H9 (cell line): ENCODE results near the gene YLPM1. TPM values are rescaled to one million over a fixed set of nuclear protein-coding genes. Genes with fewer than 3 reads are reported as not detected.

Source experiments
- DNase-seq: peaks from one replicate; pipeline ENCODE4 v3.0.0-alpha.2; 2017
- H2AFZ ChIP-seq: one replicate; pipeline ENCODE4 v1.6.1; 2013; ENCODE audit warnings: mild to moderate bottlenecking, low read length, control low read depth, moderate library complexity
- H2AK5ac ChIP-seq: 2 replicates; pipeline ENCODE4 v1.6.1; 2013; ENCODE audit warnings: low read length, control low read depth, mixed read lengths; ENCODE audit not compliant: insufficient read length
- H2BK120ac ChIP-seq: one replicate; pipeline ENCODE4 v1.6.1; 2013; ENCODE audit warnings: low read depth, mild to moderate bottlenecking, low read length, control low read depth, inconsistent platforms; ENCODE audit not compliant: poor library complexity, severe bottlenecking
- H2BK12ac ChIP-seq: 2 replicates; pipeline ENCODE4 v1.6.1; 2013; ENCODE audit warnings: low read length, control low read depth, mixed read lengths, low read depth; ENCODE audit not compliant: insufficient read length
- H2BK15ac ChIP-seq: 2 replicates; pipeline ENCODE4 v1.6.1; 2013; ENCODE audit warnings: low read depth, low read length, control low read depth
- H2BK20ac ChIP-seq: one replicate; pipeline ENCODE4 v1.6.1; 2013; ENCODE audit warnings: low read depth, mild to moderate bottlenecking, low read length, control low read depth, inconsistent platforms; ENCODE audit not compliant: poor library complexity, severe bottlenecking
- H2BK5ac ChIP-seq: 2 replicates; pipeline ENCODE4 v1.6.1; 2013; ENCODE audit warnings: low read length, control low read depth, mixed read lengths; ENCODE audit not compliant: insufficient read length
- H3K14ac ChIP-seq: 2 replicates; pipeline ENCODE4 v1.6.1; 2013; ENCODE audit warnings: low read length, control low read depth; ENCODE audit not compliant: insufficient read depth
- H3K18ac ChIP-seq: 2 replicates; pipeline ENCODE4 v1.6.1; 2013; ENCODE audit warnings: low read depth, mild to moderate bottlenecking, mixed read lengths, low read length, control low read depth; ENCODE audit not compliant: insufficient read length
- H3K23ac ChIP-seq: 2 replicates; pipeline ENCODE4 v1.6.1; 2013; ENCODE audit warnings: low read length, control low read depth, mixed read lengths, low read depth; ENCODE audit not compliant: insufficient read length
- H3K23me2 ChIP-seq: 2 replicates; pipeline ENCODE4 v1.6.1; 2013; ENCODE audit warnings: low read depth, mild to moderate bottlenecking, mixed read lengths, low read length, control low read depth; ENCODE audit not compliant: insufficient read length, poor library complexity, severe bottlenecking
- H3K27ac ChIP-seq: 2 replicates; pipeline ENCODE4 v1.5.1; 2013; ENCODE audit warnings: low read length, control low read depth, mixed read lengths, low read depth; ENCODE audit not compliant: insufficient read length
- H3K27me3 ChIP-seq: 2 replicates; pipeline ENCODE4 v1.6.1; 2013; ENCODE audit warnings: low read length, control low read depth, inconsistent platforms; ENCODE audit not compliant: insufficient read depth
- H3K4ac ChIP-seq: 2 replicates; pipeline ENCODE4 v1.6.1; 2013; ENCODE audit warnings: low read depth, mild to moderate bottlenecking, control low read depth, inconsistent platforms, low read length, moderate library complexity
- H3K4me1 ChIP-seq: 2 replicates; pipeline ENCODE4 v1.6.1; 2013; ENCODE audit warnings: low read length, control low read depth, inconsistent platforms; ENCODE audit not compliant: insufficient read depth
- H3K4me2 ChIP-seq: 2 replicates; pipeline ENCODE4 v1.6.1; 2013; ENCODE audit warnings: low read length, control low read depth, mixed read lengths; ENCODE audit not compliant: insufficient read length, insufficient read depth
- H3K56ac ChIP-seq: 2 replicates; pipeline ENCODE4 v1.6.1; 2013; ENCODE audit warnings: low read depth, mild to moderate bottlenecking, mixed read lengths, low read length, control low read depth; ENCODE audit not compliant: insufficient read length
- H3K79me1 ChIP-seq: 2 replicates; pipeline ENCODE4 v1.6.1; 2013; ENCODE audit warnings: low read depth, mild to moderate bottlenecking, moderate library complexity, low read length, control low read depth, inconsistent platforms; ENCODE audit not compliant: insufficient read depth, poor library complexity, severe bottlenecking
- H3K79me2 ChIP-seq: 2 replicates; pipeline ENCODE4 v1.6.1; 2013; ENCODE audit warnings: low read length, control low read depth, inconsistent platforms; ENCODE audit not compliant: insufficient read depth
- H3K9ac ChIP-seq: 2 replicates; pipeline ENCODE4 v1.6.1; 2013; ENCODE audit warnings: low read length, control low read depth, mixed read lengths; ENCODE audit not compliant: insufficient read length; ENCODE audit errors: extremely low read depth
- H3K9me3 ChIP-seq: one replicate; pipeline ENCODE4 v1.6.1; 2013; ENCODE audit warnings: low read depth, low read length, inconsistent platforms; ENCODE audit not compliant: control insufficient read depth
- H3T11ph ChIP-seq: one replicate; pipeline ENCODE4 v1.6.1; 2013; ENCODE audit warnings: mild to moderate bottlenecking, low read length, control low read depth, inconsistent platforms
- H4K20me1 ChIP-seq: one replicate; pipeline ENCODE4 v1.6.1; 2013; ENCODE audit not compliant: control insufficient read depth, insufficient read length, insufficient read depth
- H4K5ac ChIP-seq: 2 replicates; pipeline ENCODE4 v1.6.1; 2013; ENCODE audit warnings: low read depth, mild to moderate bottlenecking, mixed read lengths, low read length, control low read depth; ENCODE audit not compliant: insufficient read length
- H4K8ac ChIP-seq: replicated peaks from 2 replicates; pipeline ENCODE4 v1.6.1; 2013; ENCODE audit warnings: low read length, control low read depth, mixed read lengths, low read depth; ENCODE audit not compliant: insufficient read length
- H4K91ac ChIP-seq: 2 replicates; pipeline ENCODE4 v1.6.1; 2013; ENCODE audit warnings: low read depth, mild to moderate bottlenecking, moderate library complexity, mixed read lengths, low read length, control low read depth; ENCODE audit not compliant: insufficient read length
- H3K27ac Mint-ChIP-seq, 3 experiments: 2 replicates in 2 of 3; 3 replicates in 1 of 3; pipeline ENCODE4 v1.8.0; 2020 to 2021; ENCODE audit warnings: mixed read lengths in 3 of 3, mild to moderate bottlenecking in 1 of 3, moderate library complexity in 1 of 3
- H3K27me3 Mint-ChIP-seq: 2 replicates; pipeline ENCODE4 v1.8.0; 2021; ENCODE audit warnings: low read depth, mild to moderate bottlenecking, moderate library complexity, mixed read lengths
- H3K36me3 Mint-ChIP-seq, 3 experiments: 2 replicates in 2 of 3; 3 replicates in 1 of 3; pipeline ENCODE4 v1.8.0; 2020 to 2021; ENCODE audit warnings: low read depth in 3 of 3, mixed read lengths in 3 of 3; ENCODE audit not compliant: insufficient read depth in 1 of 3
- H3K4me1 Mint-ChIP-seq, 2 experiments: 2 replicates each; pipeline ENCODE4 v1.8.0; 2020; ENCODE audit warnings: mixed read lengths in 2 of 2
- H3K4me3 Mint-ChIP-seq, 2 experiments: 2 replicates in 1 of 2; 3 replicates in 1 of 2; pipeline ENCODE4 v1.8.0; 2020 to 2021; ENCODE audit warnings: mild to moderate bottlenecking in 2 of 2, mixed read lengths in 2 of 2, moderate library complexity in 1 of 2
- H3K9me3 Mint-ChIP-seq, 2 experiments: 2 replicates in 1 of 2; 3 replicates in 1 of 2; pipeline ENCODE4 v1.8.0; 2020; ENCODE audit warnings: mild to moderate bottlenecking in 2 of 2, mixed read lengths in 2 of 2, moderate library complexity in 1 of 2
- CTCF ChIP-seq: fragments of 200-600 bp; sonication (generic); conservative IDR thresholded peaks from 3 replicates; pipeline ENCODE4 v1.8.0; 2021; ENCODE audit warnings: antibody characterized with exemption, mild to moderate bottlenecking
- WGBS: extraction: QIAGEN DNeasy Blood & Tissue Kit; methylation state at CpG from one replicate; pipeline ENCODE4 v1.1.7; 2013; ENCODE audit warnings: missing lambda C conversion rate, low lambda C conversion rate, mixed read lengths; ENCODE audit not compliant: insufficient read length; ENCODE audit errors: extremely low coverage; 5-methylcytosine and 5-hydroxymethylcytosine counted together
- total RNA-seq: library from RNA; stranded (reverse); gene quantifications from 2 replicates; pipeline ENCODE4 v1.2.1, GENCODE V29; 2021

Gene YLPM1
- total RNA-seq, 1 experiment from 2014 or later: 82.2 TPM

- Histone ChIP-seq H3K23ac (no peak overlapping the region), H4K91ac (no peak overlapping the region), H3K9ac (no peak overlapping the region), H4K5ac (no peak overlapping the region), H4K8ac (no peak overlapping the region), H3K4me1 (no peaks in the 10 kb centered on the region), H3K4ac (no peak overlapping the region), H2AK5ac (no peak overlapping the region), H3K4me2 (no peak overlapping the region), H3K14ac (no peak overlapping the region), H3K79me2 (no peaks in the 10 kb centered on the region), H3K27me3 (no peaks in the 10 kb centered on the region), H3K27ac (no peak overlapping the region), H3K23me2 (no peaks in the 10 kb centered on the region), H3K18ac (no peak overlapping the region), H3K9me3 (no peaks in the 10 kb centered on the region), H3K56ac (no peak overlapping the region), H2BK120ac (no peak overlapping the region), H3K79me1 (no peaks in the 10 kb centered on the region), H2BK20ac (no peak overlapping the region), H2BK15ac (no peak overlapping the region), H3T11ph (no peak overlapping the region), H4K20me1 (no peaks in the 10 kb centered on the region), H2BK5ac (no peak overlapping the region), H2BK12ac (no peak overlapping the region), H2AFZ (no peak overlapping the region)
- no peaks in the 10 kb centered on the region for H3K27me3 Mint-ChIP-seq
- no peak for TF ChIP-seq CTCF
- WGBS: no CpG with 5 or more reads among the region's 5 CpGs
- H3K4me3 Mint-ChIP-seq: no peak overlapping the region
- peaks cover 0 to 2% of the 10 kb centered on the region in 2 experiments; a peak in 1 of 4 replicates for H3K4me1 Mint-ChIP-seq
- H3K36me3 Mint-ChIP-seq: peaks cover 0 to 13% (median 9%) of the 10 kb centered on the region in 3 experiments; a peak in 5 of 7 replicates
- no peak for DNase-seq
- H3K9me3 Mint-ChIP-seq: no peaks in the 10 kb centered on the region
- no peak overlapping the region for H3K27ac Mint-ChIP-seq
Measured at GRCh38 chr14:74840603-74841030, 77.5 kb downstream of the YLPM1 start.
